Endothelial cell of umbilical vein (primary cell): ENCODE results near the gene SOX2.

Experiments
- EZH2 ChIP-seq: IDR thresholded peaks from 2 replicates; pipeline ENCODE4 v1.6.1; 2012; ENCODE audit warnings: borderline replicate concordance, low read depth, mild to moderate bottlenecking, moderate library complexity, low read length, inconsistent platforms; ENCODE audit not compliant: severe bottlenecking
- FOS ChIP-seq: IDR thresholded peaks from 2 replicates; pipeline ENCODE4 v1.6.1; 2011; ENCODE audit warnings: mild to moderate bottlenecking, low read length, moderate library complexity, borderline replicate concordance; ENCODE audit not compliant: insufficient read depth
- GATA2 ChIP-seq: IDR thresholded peaks from 2 replicates; pipeline ENCODE4 v1.7.0; 2011; ENCODE audit warnings: low read depth, mild to moderate bottlenecking, moderate library complexity, mixed read lengths, low read length; ENCODE audit not compliant: insufficient read length, insufficient read depth
- JUN ChIP-seq: IDR thresholded peaks from 2 replicates; pipeline ENCODE4 v1.6.1; 2011; ENCODE audit warnings: borderline replicate concordance, low read depth; ENCODE audit not compliant: insufficient read length, insufficient read depth
- POLR2A ChIP-seq: IDR thresholded peaks from 2 replicates; pipeline ENCODE4 v1.6.1; 2012; ENCODE audit warnings: low read depth, mild to moderate bottlenecking, control low read depth, low read length
- POLR2AphosphoS5 ChIP-seq: IDR thresholded peaks from 2 replicates; pipeline ENCODE4 v1.6.1; 2012; ENCODE audit warnings: low read depth, mild to moderate bottlenecking, control low read depth, low read length, moderate library complexity; ENCODE audit not compliant: insufficient read depth
- TF ChIP-seq, protein P1 (sequence below), 2 donors: IDR thresholded peaks; 1 replicate in 1 of 2; 2 replicates in 1 of 2; pipeline ENCODE4 v1.5.1; 2011; ENCODE audit warnings: low read length in 2 of 2, mild to moderate bottlenecking in 2 of 2, moderate library complexity in 2 of 2, control low read depth in 1 of 2, inconsistent platforms in 1 of 2, low read depth in 1 of 2; ENCODE audit not compliant: insufficient read depth in 1 of 2; ENCODE audit errors: extremely low read depth in 1 of 2
- TF ChIP-seq, protein P2 (sequence below): IDR thresholded peaks from 2 replicates; pipeline ENCODE4 v1.6.1; 2011; ENCODE audit not compliant: insufficient read depth, insufficient read length

DNA sequence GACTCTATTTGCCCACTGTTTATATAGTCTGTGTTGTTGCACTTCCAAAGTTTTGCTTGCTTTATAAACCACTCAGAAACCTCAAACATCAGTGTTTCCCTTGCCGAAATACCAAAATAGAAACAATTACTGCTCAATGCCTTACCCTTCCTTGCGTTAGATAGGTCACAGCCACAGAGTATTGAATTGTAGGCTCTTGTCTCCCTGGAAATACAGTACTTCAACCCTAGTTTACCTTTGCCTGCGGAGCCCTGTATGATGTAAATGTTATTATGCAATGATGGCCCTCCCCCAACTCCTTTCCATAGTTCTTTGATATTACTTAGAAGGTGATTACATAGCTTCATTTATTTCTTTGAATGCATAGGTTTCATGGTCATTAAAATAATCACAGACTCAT is 44.2 kb downstream of the SOX2 start:
- TF ChIP-seq, protein P1, sequence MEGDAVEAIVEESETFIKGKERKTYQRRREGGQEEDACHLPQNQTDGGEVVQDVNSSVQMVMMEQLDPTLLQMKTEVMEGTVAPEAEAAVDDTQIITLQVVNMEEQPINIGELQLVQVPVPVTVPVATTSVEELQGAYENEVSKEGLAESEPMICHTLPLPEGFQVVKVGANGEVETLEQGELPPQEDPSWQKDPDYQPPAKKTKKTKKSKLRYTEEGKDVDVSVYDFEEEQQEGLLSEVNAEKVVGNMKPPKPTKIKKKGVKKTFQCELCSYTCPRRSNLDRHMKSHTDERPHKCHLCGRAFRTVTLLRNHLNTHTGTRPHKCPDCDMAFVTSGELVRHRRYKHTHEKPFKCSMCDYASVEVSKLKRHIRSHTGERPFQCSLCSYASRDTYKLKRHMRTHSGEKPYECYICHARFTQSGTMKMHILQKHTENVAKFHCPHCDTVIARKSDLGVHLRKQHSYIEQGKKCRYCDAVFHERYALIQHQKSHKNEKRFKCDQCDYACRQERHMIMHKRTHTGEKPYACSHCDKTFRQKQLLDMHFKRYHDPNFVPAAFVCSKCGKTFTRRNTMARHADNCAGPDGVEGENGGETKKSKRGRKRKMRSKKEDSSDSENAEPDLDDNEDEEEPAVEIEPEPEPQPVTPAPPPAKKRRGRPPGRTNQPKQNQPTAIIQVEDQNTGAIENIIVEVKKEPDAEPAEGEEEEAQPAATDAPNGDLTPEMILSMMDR (IDR thresholded peaks at IDR 0.05; ENCODE audit: extremely low read depth in 1 of 2, insufficient read depth in 1 of 2, low read depth in 1 of 2, low read length in 2 of 2), result no peak
- TF ChIP-seq EZH2 (no peak), JUN (no peak), GATA2 (no peak), POLR2AphosphoS5 (no peak), POLR2A (no peak), FOS (no peak)
- TF ChIP-seq, protein P2, sequence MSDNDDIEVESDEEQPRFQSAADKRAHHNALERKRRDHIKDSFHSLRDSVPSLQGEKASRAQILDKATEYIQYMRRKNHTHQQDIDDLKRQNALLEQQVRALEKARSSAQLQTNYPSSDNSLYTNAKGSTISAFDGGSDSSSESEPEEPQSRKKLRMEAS, result no peak
